Activated naive CD4-positive, alpha-beta T cell treated with anti-CD3 and anti-CD28 coated beads, Interleukin-2, amount 50 U/mL, for 24 hours (primary cell): ENCODE measurements around the gene GPSM1.
A peak's percentile ranks its signal among the peaks of the same experiment; 100 is the strongest.

Source experiments
- H3K27ac Mint-ChIP-seq: one replicate; pipeline ENCODE4 v1.8.0; 2021; ENCODE audit warnings: mild to moderate bottlenecking, mixed read lengths
- H3K27me3 Mint-ChIP-seq: one replicate; pipeline ENCODE4 v1.8.0; 2021; ENCODE audit warnings: mixed read lengths
- H3K36me3 Mint-ChIP-seq: one replicate; pipeline ENCODE4 v1.8.0; 2021; ENCODE audit warnings: mixed read lengths
- H3K4me1 Mint-ChIP-seq: one replicate; pipeline ENCODE4 v1.8.0; 2021; ENCODE audit warnings: mixed read lengths
- H3K4me3 Mint-ChIP-seq: one replicate; pipeline ENCODE4 v1.8.0; 2021; ENCODE audit warnings: mild to moderate bottlenecking, mixed read lengths
- H3K9me3 Mint-ChIP-seq: one replicate; pipeline ENCODE4 v1.8.0; 2021; ENCODE audit warnings: mixed read lengths

Gene GPSM1

GRCh38 chr9:136327304-136327974 is at the start of gene GPSM1:
GPSM1 (plus strand) TSS chr9:136327539; CDS start chr9:136327696, 157 bp downstream.
- H3K9me3 Mint-ChIP-seq = no peaks in the 10 kb centered on the region
- H3K27me3 Mint-ChIP-seq = no peaks in the 10 kb centered on the region
- peaks cover 4% of the 10 kb centered on the region for H3K4me1 Mint-ChIP-seq
- peak within 1 kb of the TSS; percentile 72 for H3K4me3 Mint-ChIP-seq
- no peaks in the 10 kb centered on the region for H3K36me3 Mint-ChIP-seq
- H3K27ac Mint-ChIP-seq = peak within 1 kb of the TSS; percentile 17

GRCh38 chr9:136277746-136278145 is 49.6 kb upstream of the GPSM1 start:
- no peaks in the 10 kb centered on the region for H3K36me3 Mint-ChIP-seq
- H3K4me1 Mint-ChIP-seq = no peaks in the 10 kb centered on the region
- no peak overlapping the region for H3K4me3 Mint-ChIP-seq
- no peak overlapping the region for H3K27ac Mint-ChIP-seq
- no peaks in the 10 kb centered on the region for H3K27me3 Mint-ChIP-seq
- no peaks in the 10 kb centered on the region for H3K9me3 Mint-ChIP-seq

GRCh38 chr9:136278221-136278620 is 49.1 kb upstream of the GPSM1 start:
- Mint-ChIP-seq H3K27me3 (no peaks in the 10 kb centered on the region), H3K4me1 (no peaks in the 10 kb centered on the region), H3K36me3 (no peaks in the 10 kb centered on the region), H3K27ac (no peak overlapping the region), H3K9me3 (no peaks in the 10 kb centered on the region), H3K4me3 (no peak overlapping the region)

- H3K4me3 Mint-ChIP-seq = no peak overlapping the region
Measured at GRCh38 chr9:136278894-136279293, 48.4 kb upstream of the GPSM1 start.

GRCh38 chr9:136279471-136279870 is 47.9 kb upstream of the GPSM1 start:
- Mint-ChIP-seq H3K27me3 (peaks cover 1% of the 10 kb centered on the region), H3K27ac (no peak overlapping the region), H3K9me3 (no peaks in the 10 kb centered on the region), H3K4me1 (peaks cover 4% of the 10 kb centered on the region), H3K4me3 (no peak overlapping the region), H3K36me3 (no peaks in the 10 kb centered on the region)

More at GRCh38 chr9:136278894-136279293, 48.4 kb upstream of the GPSM1 start:
- no peaks in the 10 kb centered on the region for H3K36me3 Mint-ChIP-seq
- H3K27me3 Mint-ChIP-seq = peaks cover 1% of the 10 kb centered on the region
- H3K9me3 Mint-ChIP-seq = no peaks in the 10 kb centered on the region
- no peak overlapping the region for H3K27ac Mint-ChIP-seq
- peaks cover 4% of the 10 kb centered on the region for H3K4me1 Mint-ChIP-seq

GRCh38 chr9:136280535-136281315 is 46.6 kb upstream of the GPSM1 start:
- H3K27ac Mint-ChIP-seq = no peak overlapping the region
- peaks cover 1% of the 10 kb centered on the region for H3K27me3 Mint-ChIP-seq
- H3K4me3 Mint-ChIP-seq = no peak overlapping the region
- H3K4me1 Mint-ChIP-seq = peaks cover 4% of the 10 kb centered on the region
- no peaks in the 10 kb centered on the region for H3K9me3 Mint-ChIP-seq
- no peaks in the 10 kb centered on the region for H3K36me3 Mint-ChIP-seq

- peaks cover 1% of the 10 kb centered on the region for H3K27me3 Mint-ChIP-seq
- H3K27ac Mint-ChIP-seq = no peak overlapping the region
- peaks cover 4% of the 10 kb centered on the region for H3K4me1 Mint-ChIP-seq
- no peak overlapping the region for H3K4me3 Mint-ChIP-seq
- H3K9me3 Mint-ChIP-seq = no peaks in the 10 kb centered on the region
- no peaks in the 10 kb centered on the region for H3K36me3 Mint-ChIP-seq
Measured at GRCh38 chr9:136281421-136282271, 45.7 kb upstream of the GPSM1 start.

GRCh38 chr9:136282272-136282861 is 45.0 kb upstream of the GPSM1 start:
- no peaks in the 10 kb centered on the region for H3K36me3 Mint-ChIP-seq
- peaks cover 4% of the 10 kb centered on the region for H3K4me1 Mint-ChIP-seq
- H3K27me3 Mint-ChIP-seq = peaks cover 1% of the 10 kb centered on the region
- no peaks in the 10 kb centered on the region for H3K9me3 Mint-ChIP-seq
- H3K27ac Mint-ChIP-seq = no peak overlapping the region
- H3K4me3 Mint-ChIP-seq = no peak overlapping the region

GRCh38 chr9:136283291-136284235 is 43.8 kb upstream of the GPSM1 start:
- peak overlapping the region; percentile 30 for H3K4me3 Mint-ChIP-seq
- H3K27ac Mint-ChIP-seq = no peak overlapping the region
- H3K27me3 Mint-ChIP-seq = peaks cover 1% of the 10 kb centered on the region
- H3K4me1 Mint-ChIP-seq = peaks cover 4% of the 10 kb centered on the region
- no peaks in the 10 kb centered on the region for H3K36me3 Mint-ChIP-seq
- H3K9me3 Mint-ChIP-seq = no peaks in the 10 kb centered on the region

GRCh38 chr9:136284311-136284710 is 43.0 kb upstream of the GPSM1 start:
- peaks cover 4% of the 10 kb centered on the region for H3K4me1 Mint-ChIP-seq

GRCh38 chr9:136284951-136285350 is 42.4 kb upstream of the GPSM1 start:
- peaks cover 4% of the 10 kb centered on the region for H3K4me1 Mint-ChIP-seq
- H3K36me3 Mint-ChIP-seq = no peaks in the 10 kb centered on the region
- peaks cover 1% of the 10 kb centered on the region for H3K27me3 Mint-ChIP-seq

More at GRCh38 chr9:136284311-136284710, 43.0 kb upstream of the GPSM1 start:
- peaks cover 1% of the 10 kb centered on the region for H3K27me3 Mint-ChIP-seq
- no peak overlapping the region for H3K4me3 Mint-ChIP-seq
- no peaks in the 10 kb centered on the region for H3K9me3 Mint-ChIP-seq
- H3K27ac Mint-ChIP-seq = no peak overlapping the region
- no peaks in the 10 kb centered on the region for H3K36me3 Mint-ChIP-seq

GRCh38 chr9:136285501-136286358 is 41.6 kb upstream of the GPSM1 start:
- no peak overlapping the region for H3K27ac Mint-ChIP-seq
- H3K4me3 Mint-ChIP-seq = no peak overlapping the region
- peaks cover 1% of the 10 kb centered on the region for H3K27me3 Mint-ChIP-seq
- peaks cover 4% of the 10 kb centered on the region for H3K4me1 Mint-ChIP-seq
- H3K36me3 Mint-ChIP-seq = no peaks in the 10 kb centered on the region
- H3K9me3 Mint-ChIP-seq = no peaks in the 10 kb centered on the region

More at GRCh38 chr9:136284951-136285350, 42.4 kb upstream of the GPSM1 start:
- Mint-ChIP-seq H3K27ac (no peak overlapping the region), H3K4me3 (no peak overlapping the region), H3K9me3 (no peaks in the 10 kb centered on the region)

GRCh38 chr9:136286359-136286986 is 40.9 kb upstream of the GPSM1 start:
- Mint-ChIP-seq H3K27ac (no peak overlapping the region), H3K4me1 (peaks cover 4% of the 10 kb centered on the region), H3K27me3 (peaks cover 1% of the 10 kb centered on the region), H3K9me3 (no peaks in the 10 kb centered on the region), H3K4me3 (no peak overlapping the region), H3K36me3 (no peaks in the 10 kb centered on the region)
